Measurements from ENCODE around the gene PITPNB. TPM values are rescaled to one million over a fixed set of nuclear protein-coding genes. Genes with fewer than 3 reads are reported as not detected.

Gene PITPNB
- total RNA-seq, 1 donor: 29.4 TPM

GRCh38 chr22:27851974-27852746 is 66.9 kb downstream of the PITPNB start:
- H3K4me3 ChIP-seq (ENCODE audit: low read depth, low read length): no peak overlapping the region
- TF ChIP-seq, protein P1, sequence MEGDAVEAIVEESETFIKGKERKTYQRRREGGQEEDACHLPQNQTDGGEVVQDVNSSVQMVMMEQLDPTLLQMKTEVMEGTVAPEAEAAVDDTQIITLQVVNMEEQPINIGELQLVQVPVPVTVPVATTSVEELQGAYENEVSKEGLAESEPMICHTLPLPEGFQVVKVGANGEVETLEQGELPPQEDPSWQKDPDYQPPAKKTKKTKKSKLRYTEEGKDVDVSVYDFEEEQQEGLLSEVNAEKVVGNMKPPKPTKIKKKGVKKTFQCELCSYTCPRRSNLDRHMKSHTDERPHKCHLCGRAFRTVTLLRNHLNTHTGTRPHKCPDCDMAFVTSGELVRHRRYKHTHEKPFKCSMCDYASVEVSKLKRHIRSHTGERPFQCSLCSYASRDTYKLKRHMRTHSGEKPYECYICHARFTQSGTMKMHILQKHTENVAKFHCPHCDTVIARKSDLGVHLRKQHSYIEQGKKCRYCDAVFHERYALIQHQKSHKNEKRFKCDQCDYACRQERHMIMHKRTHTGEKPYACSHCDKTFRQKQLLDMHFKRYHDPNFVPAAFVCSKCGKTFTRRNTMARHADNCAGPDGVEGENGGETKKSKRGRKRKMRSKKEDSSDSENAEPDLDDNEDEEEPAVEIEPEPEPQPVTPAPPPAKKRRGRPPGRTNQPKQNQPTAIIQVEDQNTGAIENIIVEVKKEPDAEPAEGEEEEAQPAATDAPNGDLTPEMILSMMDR (IDR thresholded peaks at IDR 0.05; ENCODE audit: insufficient read depth, low read depth, low read length): no peak
- no peak for DNase-seq (ENCODE audit: low read depth)

DNA sequence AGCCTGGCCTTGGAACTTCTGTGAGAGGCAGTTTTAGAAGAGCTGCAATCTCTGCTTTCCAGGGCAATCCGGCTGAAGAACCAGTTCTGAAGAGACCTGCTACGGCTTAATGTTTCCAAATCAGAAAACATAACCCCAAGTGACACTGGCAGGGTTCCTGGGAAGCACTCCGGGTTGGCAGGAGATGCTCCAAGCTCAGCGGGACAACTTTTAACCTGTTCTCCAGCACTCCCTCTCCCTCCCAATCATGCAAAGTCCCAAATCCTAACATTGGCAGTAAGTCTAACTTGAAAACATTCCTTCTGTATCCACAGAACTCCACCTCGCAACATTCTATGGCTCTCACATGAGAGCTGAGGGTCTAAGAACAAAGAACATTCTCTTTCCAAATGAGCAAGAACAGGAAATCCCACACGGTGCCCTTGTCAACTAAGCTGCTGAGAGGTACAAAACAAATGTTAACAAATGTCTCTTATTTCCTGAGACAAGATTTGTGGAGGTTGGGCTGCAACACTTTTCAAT is 69.0 kb downstream of the PITPNB start:
- TF ChIP-seq, protein P1 (IDR thresholded peaks at IDR 0.05; ENCODE audit: insufficient read depth, low read depth, low read length): no peak
- DNase-seq (ENCODE audit: low read depth): no peak

GRCh38 chr22:27848005-27848404 is 71.1 kb downstream of the PITPNB start:
- TF ChIP-seq, protein P1 (IDR thresholded peaks at IDR 0.05; ENCODE audit: insufficient read depth, low read depth, low read length): no peak
- DNase-seq (ENCODE audit: low read depth): no peak
- no peak overlapping the region for H3K4me3 ChIP-seq (ENCODE audit: low read depth, low read length)

More for the DNA sequence above, 69.0 kb downstream of the PITPNB start:
- no peak overlapping the region for H3K4me3 ChIP-seq (ENCODE audit: low read depth, low read length)

GRCh38 chr22:27846910-27847309 is 72.1 kb downstream of the PITPNB start:
- TF ChIP-seq, protein P1 (IDR thresholded peaks at IDR 0.05; ENCODE audit: insufficient read depth, low read depth, low read length): no peak
- no peak overlapping the region for H3K4me3 ChIP-seq (ENCODE audit: low read depth, low read length)
- DNase-seq (ENCODE audit: low read depth): no peak

DNA sequence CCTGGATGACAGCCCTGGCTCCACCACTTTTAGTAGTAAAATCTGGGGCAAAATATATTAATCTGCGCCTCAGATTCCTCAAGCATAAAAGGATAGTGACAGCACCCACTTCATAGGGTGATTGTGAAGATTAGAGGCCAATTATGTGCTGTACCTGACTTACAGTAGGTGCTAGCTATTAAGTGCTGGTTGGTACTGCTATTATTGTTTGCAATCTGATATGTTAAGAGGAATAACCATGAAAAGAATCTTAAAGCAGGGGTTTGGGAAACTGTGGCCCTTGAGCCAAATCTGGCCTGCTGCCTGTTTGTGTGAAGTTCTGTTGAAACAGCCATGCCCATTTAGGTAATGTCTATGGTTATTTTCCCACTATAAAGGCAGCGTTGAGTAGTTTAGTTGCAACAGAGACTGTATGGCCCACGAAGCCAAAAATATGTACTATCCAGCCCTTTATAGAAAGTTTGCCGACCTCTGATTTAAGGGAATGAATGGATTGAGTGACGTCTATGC is 72.8 kb downstream of the PITPNB start:
- H3K4me3 ChIP-seq (ENCODE audit: low read depth, low read length): no peak overlapping the region
- DNase-seq (ENCODE audit: low read depth): no peak
- TF ChIP-seq, protein P1 (IDR thresholded peaks at IDR 0.05; ENCODE audit: insufficient read depth, low read depth, low read length): no peak

DNA sequence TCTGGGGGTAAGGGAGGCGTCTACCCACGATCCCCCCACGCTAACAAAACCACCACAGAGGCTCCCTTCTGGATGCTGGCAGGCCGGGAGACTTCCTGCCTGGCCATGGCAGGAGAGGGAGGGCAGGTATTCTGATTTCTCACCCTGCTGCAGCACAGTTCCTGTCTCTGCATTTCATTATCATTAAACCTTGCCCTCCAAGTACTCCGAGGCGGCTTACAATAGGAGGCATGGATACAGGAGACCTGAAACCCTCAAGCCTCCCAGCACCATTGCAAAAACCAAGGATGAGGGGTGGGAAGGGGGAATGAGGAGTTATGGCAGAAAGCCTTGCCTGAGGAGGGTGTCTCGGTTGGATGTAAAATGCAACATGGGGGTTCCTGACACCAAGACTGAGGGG is 73.4 kb downstream of the PITPNB start:
- no peak overlapping the region for H3K4me3 ChIP-seq (ENCODE audit: low read depth, low read length)
- TF ChIP-seq, protein P1 (IDR thresholded peaks at IDR 0.05; ENCODE audit: insufficient read depth, low read depth, low read length): no peak
- no peak for DNase-seq (ENCODE audit: low read depth)

All from fibroblast of villous mesenchyme (primary cell).